ENCODE results near the gene UBAC1.

Gene UBAC1

GRCh38 chr9:135929656-135930445, 31.3 kb downstream of the UBAC1 start:
- Histone ChIP-seq H3K9ac (ENCODE audit: low read depth in 1 of 2, low read length in 2 of 2) (no peak overlapping the region), H3K9me3 (ENCODE audit: control insufficient read depth in 2 of 2, low read length in 2 of 2) (no peaks in the 10 kb centered on the region), H3K27me3 (ENCODE audit: control insufficient read depth in 2 of 2, insufficient read depth in 2 of 2, low read length in 2 of 2) (no peaks in the 10 kb centered on the region), H3K36me3 (ENCODE audit: control insufficient read depth in 2 of 2, insufficient read depth in 2 of 2, low read length in 2 of 2) (peaks cover 12 to 37% of the 10 kb centered on the region in 2 donors), H3K27ac (ENCODE audit: low read depth in 2 of 2, low read length in 2 of 2) (no peak overlapping the region), H3K4me1 (ENCODE audit: control insufficient read depth in 2 of 2, insufficient read depth in 2 of 2, low read length in 2 of 2) (no peaks in the 10 kb centered on the region), H3K4me3 (ENCODE audit: low read length in 2 of 2) (no peak overlapping the region)

GRCh38 chr9:135928731-135929655, 32.2 kb downstream of the UBAC1 start:
- no peaks in the 10 kb centered on the region for H3K9me3 ChIP-seq (ENCODE audit: control insufficient read depth in 2 of 2, low read length in 2 of 2)
- H3K9ac ChIP-seq (ENCODE audit: low read depth in 1 of 2, low read length in 2 of 2), result no peak overlapping the region
- peaks cover 12 to 35% of the 10 kb centered on the region in 2 donors for H3K36me3 ChIP-seq (ENCODE audit: control insufficient read depth in 2 of 2, insufficient read depth in 2 of 2, low read length in 2 of 2)

GRCh38 chr9:135928074-135928730, 33.0 kb downstream of the UBAC1 start:
- Histone ChIP-seq H3K9me3 (ENCODE audit: control insufficient read depth in 2 of 2, low read length in 2 of 2) (no peaks in the 10 kb centered on the region), H3K4me1 (ENCODE audit: control insufficient read depth in 2 of 2, insufficient read depth in 2 of 2, low read length in 2 of 2) (no peaks in the 10 kb centered on the region), H3K27me3 (ENCODE audit: control insufficient read depth in 2 of 2, insufficient read depth in 2 of 2, low read length in 2 of 2) (no peaks in the 10 kb centered on the region), H3K4me3 (ENCODE audit: low read length in 2 of 2) (no peak overlapping the region), H3K27ac (ENCODE audit: low read depth in 2 of 2, low read length in 2 of 2) (no peak overlapping the region), H3K36me3 (ENCODE audit: control insufficient read depth in 2 of 2, insufficient read depth in 2 of 2, low read length in 2 of 2) (peaks cover 12 to 27% of the 10 kb centered on the region in 2 donors), H3K9ac (ENCODE audit: low read depth in 1 of 2, low read length in 2 of 2) (no peak overlapping the region)

More at GRCh38 chr9:135928731-135929655, 32.2 kb downstream of the UBAC1 start:
- no peak overlapping the region for H3K4me3 ChIP-seq (ENCODE audit: low read length in 2 of 2)
- no peaks in the 10 kb centered on the region for H3K27me3 ChIP-seq (ENCODE audit: control insufficient read depth in 2 of 2, insufficient read depth in 2 of 2, low read length in 2 of 2)
- H3K4me1 ChIP-seq (ENCODE audit: control insufficient read depth in 2 of 2, insufficient read depth in 2 of 2, low read length in 2 of 2), result no peaks in the 10 kb centered on the region
- no peak overlapping the region for H3K27ac ChIP-seq (ENCODE audit: low read depth in 2 of 2, low read length in 2 of 2)

DNA sequence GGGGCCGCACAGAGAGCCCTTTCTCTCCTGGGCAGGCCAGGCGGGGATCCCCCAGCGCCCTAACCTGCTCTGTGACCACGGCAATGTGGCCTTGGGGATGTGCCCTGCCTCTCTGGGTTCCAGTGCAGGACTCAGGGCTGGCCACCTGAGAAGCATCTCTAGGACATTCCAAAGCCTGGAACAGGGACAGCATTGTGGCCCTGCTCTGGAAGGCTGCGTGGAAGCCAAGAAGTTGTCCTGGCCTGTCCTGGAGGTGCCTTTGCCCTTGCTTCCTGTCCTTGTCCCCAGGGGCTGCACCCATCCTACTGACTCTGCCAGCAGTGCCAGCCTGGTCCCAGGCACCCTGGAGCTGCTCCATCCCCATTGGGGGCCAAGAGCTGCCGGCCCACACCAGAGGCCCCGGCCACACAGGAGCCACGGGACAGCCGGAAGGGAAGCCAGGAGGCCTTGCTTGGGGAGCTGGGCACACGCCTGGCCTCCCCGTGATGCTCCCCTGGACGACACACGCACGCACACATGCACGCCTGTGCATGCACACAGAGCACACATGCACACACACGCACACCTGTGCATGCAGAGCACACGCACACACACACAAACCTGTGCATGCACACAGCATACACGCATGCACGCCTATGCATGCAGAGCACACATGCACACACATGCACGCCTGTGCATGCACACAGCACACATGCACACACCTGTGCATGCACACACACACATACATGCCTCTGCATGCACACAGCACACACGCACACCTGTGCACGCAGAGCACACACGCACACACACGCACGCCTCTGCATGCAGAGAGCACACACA, 33.8 kb downstream of the UBAC1 start:
- H3K4me3 ChIP-seq (ENCODE audit: low read length in 2 of 2), result no peak overlapping the region
- H3K9me3 ChIP-seq (ENCODE audit: control insufficient read depth in 2 of 2, low read length in 2 of 2), result no peaks in the 10 kb centered on the region
- H3K36me3 ChIP-seq (ENCODE audit: control insufficient read depth in 2 of 2, insufficient read depth in 2 of 2, low read length in 2 of 2), result peaks cover 12 to 20% of the 10 kb centered on the region in 2 donors
- no peak overlapping the region for H3K9ac ChIP-seq (ENCODE audit: low read depth in 1 of 2, low read length in 2 of 2)
- H3K27me3 ChIP-seq (ENCODE audit: control insufficient read depth in 2 of 2, insufficient read depth in 2 of 2, low read length in 2 of 2), result no peaks in the 10 kb centered on the region
- H3K27ac ChIP-seq (ENCODE audit: low read depth in 2 of 2, low read length in 2 of 2), result no peak overlapping the region
- H3K4me1 ChIP-seq (ENCODE audit: control insufficient read depth in 2 of 2, insufficient read depth in 2 of 2, low read length in 2 of 2), result no peaks in the 10 kb centered on the region

DNA sequence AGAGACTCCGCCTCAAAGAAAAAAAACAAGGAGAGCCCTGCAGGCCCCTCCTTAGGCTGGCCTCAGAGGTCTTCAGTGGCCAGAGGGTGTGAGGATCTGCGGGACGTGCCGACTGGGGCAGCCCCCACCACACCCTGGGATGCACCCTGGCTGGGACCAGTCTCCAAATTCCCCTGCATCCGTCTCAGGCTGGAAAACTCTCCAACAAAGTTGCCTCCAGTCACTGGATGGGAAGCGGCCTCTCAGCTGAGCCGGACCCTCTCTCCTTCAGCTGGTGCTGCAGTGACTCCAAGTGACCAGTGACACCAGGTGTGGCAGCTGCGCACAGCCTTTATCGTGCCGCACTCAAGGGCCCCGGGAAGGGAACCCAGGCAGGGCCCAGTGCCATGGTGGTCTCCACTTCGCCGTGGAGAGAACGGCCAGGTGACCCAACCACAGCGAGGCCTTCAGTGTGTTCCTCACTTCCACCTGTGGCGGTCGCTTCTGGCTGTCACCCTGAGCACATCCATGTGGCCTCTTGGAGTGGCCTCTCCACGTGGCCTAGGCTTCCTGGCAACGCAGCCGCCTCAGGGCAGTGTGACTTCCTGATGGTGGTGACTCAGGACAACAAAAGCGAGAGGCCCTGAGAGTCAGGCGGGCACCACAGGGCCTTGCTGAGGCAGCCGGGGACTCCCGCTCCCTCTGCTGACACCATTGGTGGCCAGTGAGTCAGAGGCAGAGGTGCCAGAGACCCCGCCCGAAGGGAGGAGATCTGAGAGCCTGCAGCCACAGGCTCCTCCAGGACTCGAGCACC, 34.6 kb downstream of the UBAC1 start:
- no peak overlapping the region for H3K4me3 ChIP-seq (ENCODE audit: low read length in 2 of 2)
- no peak overlapping the region for H3K9ac ChIP-seq (ENCODE audit: low read depth in 1 of 2, low read length in 2 of 2)
- no peaks in the 10 kb centered on the region for H3K27me3 ChIP-seq (ENCODE audit: control insufficient read depth in 2 of 2, insufficient read depth in 2 of 2, low read length in 2 of 2)
- H3K36me3 ChIP-seq (ENCODE audit: control insufficient read depth in 2 of 2, insufficient read depth in 2 of 2, low read length in 2 of 2), result peaks cover 12 to 20% of the 10 kb centered on the region in 2 donors
- no peaks in the 10 kb centered on the region for H3K4me1 ChIP-seq (ENCODE audit: control insufficient read depth in 2 of 2, insufficient read depth in 2 of 2, low read length in 2 of 2)
- H3K9me3 ChIP-seq (ENCODE audit: control insufficient read depth in 2 of 2, low read length in 2 of 2), result no peaks in the 10 kb centered on the region
- H3K27ac ChIP-seq (ENCODE audit: low read depth in 2 of 2, low read length in 2 of 2), result no peak overlapping the region

GRCh38 chr9:135925496-135926133, 35.6 kb downstream of the UBAC1 start:
- H3K27ac ChIP-seq (ENCODE audit: low read depth in 2 of 2, low read length in 2 of 2), result no peak overlapping the region
- H3K4me3 ChIP-seq (ENCODE audit: low read length in 2 of 2), result no peak overlapping the region
- no peaks in the 10 kb centered on the region for H3K27me3 ChIP-seq (ENCODE audit: control insufficient read depth in 2 of 2, insufficient read depth in 2 of 2, low read length in 2 of 2)
- no peak overlapping the region for H3K9ac ChIP-seq (ENCODE audit: low read depth in 1 of 2, low read length in 2 of 2)
- peaks cover 3 to 11% of the 10 kb centered on the region in 2 donors for H3K36me3 ChIP-seq (ENCODE audit: control insufficient read depth in 2 of 2, insufficient read depth in 2 of 2, low read length in 2 of 2)
- H3K9me3 ChIP-seq (ENCODE audit: control insufficient read depth in 2 of 2, low read length in 2 of 2), result no peaks in the 10 kb centered on the region
- no peaks in the 10 kb centered on the region for H3K4me1 ChIP-seq (ENCODE audit: control insufficient read depth in 2 of 2, insufficient read depth in 2 of 2, low read length in 2 of 2)

DNA sequence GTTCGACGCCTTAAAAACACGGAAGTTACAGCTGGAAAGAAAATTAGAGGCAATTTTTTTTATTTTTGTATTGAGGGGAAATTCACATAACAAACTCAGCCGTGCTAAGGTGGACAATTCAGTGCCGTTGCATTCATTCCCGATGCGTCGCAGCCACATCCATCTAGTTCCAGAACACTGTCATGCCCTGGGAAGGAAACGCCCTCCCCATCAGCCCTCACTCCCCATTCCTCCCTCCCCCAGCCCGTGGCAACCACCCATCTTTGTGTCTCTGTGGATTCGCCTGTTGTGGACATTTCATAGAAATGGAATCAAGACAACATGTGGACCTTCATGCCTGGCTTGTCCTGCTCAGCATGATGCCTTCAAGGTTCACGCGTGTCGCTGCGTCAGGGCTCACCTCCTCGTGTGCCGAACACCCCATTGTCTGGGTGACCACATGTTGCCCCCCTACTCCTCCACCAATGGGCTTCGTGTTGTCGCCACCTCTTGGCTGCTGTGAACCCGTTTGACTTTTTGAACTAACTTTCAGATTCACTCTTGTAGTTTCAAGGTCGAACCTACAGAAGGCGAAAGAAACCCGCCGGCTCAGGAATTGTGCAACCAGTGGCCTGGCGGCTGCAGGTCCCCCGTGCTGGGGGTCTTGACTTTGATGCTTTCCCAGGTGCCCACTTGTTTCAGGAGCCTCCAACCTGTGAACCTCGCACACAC, 36.4 kb downstream of the UBAC1 start:
- Histone ChIP-seq H3K27me3 (ENCODE audit: control insufficient read depth in 2 of 2, insufficient read depth in 2 of 2, low read length in 2 of 2) (no peaks in the 10 kb centered on the region), H3K36me3 (ENCODE audit: control insufficient read depth in 2 of 2, insufficient read depth in 2 of 2, low read length in 2 of 2) (peaks cover 0 to 8% of the 10 kb centered on the region in 2 donors), H3K9ac (ENCODE audit: low read depth in 1 of 2, low read length in 2 of 2) (no peak overlapping the region), H3K4me3 (ENCODE audit: low read length in 2 of 2) (no peak overlapping the region), H3K27ac (ENCODE audit: low read depth in 2 of 2, low read length in 2 of 2) (no peak overlapping the region), H3K9me3 (ENCODE audit: control insufficient read depth in 2 of 2, low read length in 2 of 2) (no peaks in the 10 kb centered on the region), H3K4me1 (ENCODE audit: control insufficient read depth in 2 of 2, insufficient read depth in 2 of 2, low read length in 2 of 2) (no peaks in the 10 kb centered on the region)

DNA sequence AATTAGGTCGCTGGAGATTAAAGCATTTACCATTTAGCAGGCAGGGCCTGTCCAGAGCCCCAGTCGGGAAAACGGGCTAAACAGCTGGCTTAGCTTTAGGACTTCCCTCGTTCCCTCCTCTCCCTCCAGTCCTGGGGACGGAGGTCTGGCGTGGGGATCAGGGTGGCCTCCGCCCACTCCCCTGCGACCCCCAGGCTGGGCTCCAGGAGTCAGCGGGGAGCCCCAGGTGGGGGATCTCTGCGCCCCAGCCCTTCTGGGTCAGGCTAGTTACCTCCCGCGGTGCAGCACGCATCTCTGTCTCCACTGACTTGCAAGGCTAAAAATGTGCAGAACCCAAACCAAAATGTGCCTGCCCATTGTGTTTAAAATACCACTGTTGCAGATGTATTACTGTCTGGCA, 37.7 kb downstream of the UBAC1 start:
- Histone ChIP-seq H3K27me3 (ENCODE audit: control insufficient read depth in 2 of 2, insufficient read depth in 2 of 2, low read length in 2 of 2) (no peaks in the 10 kb centered on the region), H3K36me3 (ENCODE audit: control insufficient read depth in 2 of 2, insufficient read depth in 2 of 2, low read length in 2 of 2) (peaks cover 0 to 8% of the 10 kb centered on the region in 2 donors), H3K27ac (ENCODE audit: low read depth in 2 of 2, low read length in 2 of 2) (no peak overlapping the region), H3K9me3 (ENCODE audit: control insufficient read depth in 2 of 2, low read length in 2 of 2) (peaks cover 0 to 5% of the 10 kb centered on the region in 2 donors), H3K4me3 (ENCODE audit: low read length in 2 of 2) (no peak overlapping the region), H3K9ac (ENCODE audit: low read depth in 1 of 2, low read length in 2 of 2) (no peak overlapping the region), H3K4me1 (ENCODE audit: control insufficient read depth in 2 of 2, insufficient read depth in 2 of 2, low read length in 2 of 2) (no peaks in the 10 kb centered on the region)

Measured in mucosa of rectum (tissue), 2 donors.